Activated T-helper 2 cell treated with anti-CD3 and anti-CD28 coated beads, Interferon-gamma antibody, Interleukin-2, Interleukin-4, amounts not matched to agents 10 μg/mL and 5 μg/mL and 100 μg/mL, durations not matched to agents 14 hours and 24 hours and 36 hours (primary cell): Measurements from ENCODE around the gene KCNG2. TPM values are rescaled to one million over a fixed set of nuclear protein-coding genes. Genes with fewer than 3 reads are reported as not detected.

ENCODE experiments used
- DNase-seq: peaks from one replicate; pipeline ENCODE4 v3.0.0; 2021; ENCODE audit warnings: low spot score
- H3K27ac Mint-ChIP-seq: one replicate; pipeline ENCODE4 v1.8.0; 2021; ENCODE audit warnings: mixed read lengths
- H3K27me3 Mint-ChIP-seq: one replicate; pipeline ENCODE4 v1.8.0; 2021; ENCODE audit warnings: low read depth, mixed read lengths
- H3K36me3 Mint-ChIP-seq: one replicate; pipeline ENCODE4 v1.8.0; 2021; ENCODE audit warnings: low read depth, mixed read lengths
- H3K4me1 Mint-ChIP-seq: one replicate; pipeline ENCODE4 v1.8.0; 2021; ENCODE audit warnings: low read depth, mixed read lengths
- H3K4me3 Mint-ChIP-seq: one replicate; pipeline ENCODE4 v1.8.0; 2021; ENCODE audit warnings: low read depth, mild to moderate bottlenecking, moderate library complexity, mixed read lengths
- H3K9me3 Mint-ChIP-seq: one replicate; pipeline ENCODE4 v1.8.0; 2021; ENCODE audit warnings: mixed read lengths
- intact Hi-C: fragments of 100-400 bp; cut with micrococcal nuclease; formaldehyde crosslinking; loops from one replicate; pipeline ENCODE4 v1.15.1; 2023
- total RNA-seq: library from RNA; stranded (reverse); gene quantifications from 2 replicates; pipeline ENCODE4 v1.2.3, GENCODE V29; 2022

Gene KCNG2
- total RNA-seq, 1 donor from 2014 or later = not detected

- peak; percentile 5 for DNase-seq
- Mint-ChIP-seq H3K27me3 (no peaks in the 10 kb centered on the region), H3K9me3 (peaks cover 4% of the 10 kb centered on the region), H3K4me3 (no peak overlapping the region), H3K4me1 (peaks cover 5% of the 10 kb centered on the region), H3K36me3 (peaks cover 55% of the 10 kb centered on the region), H3K27ac (no peak overlapping the region)
- intact Hi-C loops = no loop called here
These were observed 120.9 kb downstream of the KCNG2 start for GRCh38 chr18:79918615-79919011.

- Mint-ChIP-seq H3K36me3 (peaks cover 56% of the 10 kb centered on the region), H3K27ac (no peak overlapping the region), H3K9me3 (peaks cover 4% of the 10 kb centered on the region), H3K4me1 (peaks cover 4% of the 10 kb centered on the region), H3K27me3 (no peaks in the 10 kb centered on the region), H3K4me3 (no peak overlapping the region)
- intact Hi-C loops = no loop called here
- DNase-seq = peak; percentile 6
These were observed 121.4 kb downstream of the KCNG2 start for GRCh38 chr18:79919089-79919488.

GRCh38 chr18:79921984-79922965 lies 124.5 kb downstream of the KCNG2 start:
- Mint-ChIP-seq H3K9me3 (no peaks in the 10 kb centered on the region), H3K4me3 (no peak overlapping the region), H3K4me1 (no peaks in the 10 kb centered on the region), H3K27me3 (no peaks in the 10 kb centered on the region), H3K27ac (no peak overlapping the region), H3K36me3 (peaks cover 38% of the 10 kb centered on the region)
- intact Hi-C loops = no loop called here
- DNase-seq = no peak

GRCh38 chr18:79922971-79923411 lies 125.3 kb downstream of the KCNG2 start:
- DNase-seq = no peak
- no peak overlapping the region for H3K4me3 Mint-ChIP-seq
- H3K4me1 Mint-ChIP-seq = no peaks in the 10 kb centered on the region
- H3K27ac Mint-ChIP-seq = no peak overlapping the region
- H3K36me3 Mint-ChIP-seq = peaks cover 34% of the 10 kb centered on the region
- no peaks in the 10 kb centered on the region for H3K9me3 Mint-ChIP-seq
- intact Hi-C loops = no loop called here
- no peaks in the 10 kb centered on the region for H3K27me3 Mint-ChIP-seq

GRCh38 chr18:79923896-79924585 lies 126.3 kb downstream of the KCNG2 start:
- Mint-ChIP-seq H3K9me3 (peaks cover 7% of the 10 kb centered on the region), H3K4me1 (no peaks in the 10 kb centered on the region), H3K36me3 (peaks cover 39% of the 10 kb centered on the region)

GRCh38 chr18:79924814-79925731 lies 127.3 kb downstream of the KCNG2 start:
- DNase-seq = no peak
- H3K4me3 Mint-ChIP-seq = no peak overlapping the region

More at GRCh38 chr18:79923896-79924585, 126.3 kb downstream of the KCNG2 start:
- H3K27me3 Mint-ChIP-seq = no peaks in the 10 kb centered on the region
- H3K27ac Mint-ChIP-seq = no peak overlapping the region
- no peak for DNase-seq
- H3K4me3 Mint-ChIP-seq = no peak overlapping the region
- intact Hi-C loops = no loop called here

GRCh38 chr18:79926306-79926705 lies 128.6 kb downstream of the KCNG2 start:
- H3K4me1 Mint-ChIP-seq = no peaks in the 10 kb centered on the region
- no peak overlapping the region for H3K27ac Mint-ChIP-seq
- H3K27me3 Mint-ChIP-seq = no peaks in the 10 kb centered on the region
- DNase-seq = no peak
- peaks cover 29% of the 10 kb centered on the region for H3K9me3 Mint-ChIP-seq
- intact Hi-C loops = no loop called here
- H3K36me3 Mint-ChIP-seq = peaks cover 55% of the 10 kb centered on the region
- H3K4me3 Mint-ChIP-seq = no peak overlapping the region

More at GRCh38 chr18:79924814-79925731, 127.3 kb downstream of the KCNG2 start:
- H3K27ac Mint-ChIP-seq = no peak overlapping the region
- H3K36me3 Mint-ChIP-seq = peaks cover 47% of the 10 kb centered on the region
- intact Hi-C loops = no loop called here
- H3K9me3 Mint-ChIP-seq = peaks cover 17% of the 10 kb centered on the region
- H3K27me3 Mint-ChIP-seq = no peaks in the 10 kb centered on the region
- no peaks in the 10 kb centered on the region for H3K4me1 Mint-ChIP-seq

GRCh38 chr18:79926715-79927606 lies 129.2 kb downstream of the KCNG2 start:
- H3K4me3 Mint-ChIP-seq = no peak overlapping the region
- intact Hi-C loops = no loop called here
- H3K27ac Mint-ChIP-seq = no peak overlapping the region
- no peaks in the 10 kb centered on the region for H3K27me3 Mint-ChIP-seq
- peaks cover 55% of the 10 kb centered on the region for H3K36me3 Mint-ChIP-seq
- DNase-seq = no peak
- peaks cover 34% of the 10 kb centered on the region for H3K9me3 Mint-ChIP-seq
- H3K4me1 Mint-ChIP-seq = no peaks in the 10 kb centered on the region

- no peaks in the 10 kb centered on the region for H3K27me3 Mint-ChIP-seq
- H3K4me1 Mint-ChIP-seq = no peaks in the 10 kb centered on the region
- intact Hi-C loops = no loop called here
- DNase-seq = no peak
- H3K4me3 Mint-ChIP-seq = no peak overlapping the region
- H3K9me3 Mint-ChIP-seq = peaks cover 43% of the 10 kb centered on the region
- H3K27ac Mint-ChIP-seq = no peak overlapping the region
- H3K36me3 Mint-ChIP-seq = peaks cover 61% of the 10 kb centered on the region
These were observed 130.1 kb downstream of the KCNG2 start for GRCh38 chr18:79927607-79928562.

GRCh38 chr18:79928563-79928960 lies 130.8 kb downstream of the KCNG2 start:
- Mint-ChIP-seq H3K9me3 (peaks cover 50% of the 10 kb centered on the region), H3K4me3 (no peak overlapping the region), H3K27ac (no peak overlapping the region), H3K27me3 (no peaks in the 10 kb centered on the region), H3K4me1 (no peaks in the 10 kb centered on the region), H3K36me3 (peaks cover 64% of the 10 kb centered on the region)
- intact Hi-C loops = no loop called here
- no peak for DNase-seq
